ENCODE measurements around the gene AGPS.

DNA sequence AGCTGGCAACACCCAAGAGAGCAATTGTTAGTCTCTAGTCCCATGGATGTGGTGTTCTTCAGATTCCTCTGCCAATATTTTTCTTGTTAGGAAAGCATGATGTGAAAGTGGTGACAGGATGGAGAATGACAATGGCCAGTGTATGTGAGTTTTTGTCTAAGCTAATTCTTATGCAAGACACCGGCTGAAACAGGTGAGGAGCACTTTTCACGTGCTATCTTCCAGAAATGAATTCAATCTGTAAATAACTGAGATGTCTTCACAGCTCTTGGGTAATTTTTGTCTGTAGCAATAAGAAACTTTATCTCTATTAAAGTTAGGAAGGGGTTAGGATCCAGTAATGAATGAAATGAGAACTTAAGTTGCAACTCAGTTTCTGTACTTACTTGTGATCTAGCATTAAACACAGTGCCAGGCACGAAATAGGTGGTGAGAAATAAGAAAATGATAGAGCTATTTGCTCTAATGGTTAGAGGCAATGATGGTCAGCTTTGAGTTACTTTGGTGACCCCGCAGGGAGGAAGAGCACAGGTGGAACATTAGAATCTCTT, 676 bp upstream of the AGPS start:
- TF ChIP-seq SIN3A (IDR thresholded peaks at IDR 0.05; ENCODE audit: borderline replicate concordance, insufficient read depth, low read length) (no peak), TAF1 (IDR thresholded peaks at IDR 0.05; ENCODE audit: borderline replicate concordance, insufficient read depth, low read length) (no peak), POLR2AphosphoS5 (IDR thresholded peaks at IDR 0.05; ENCODE audit: low read depth, low read length) (no peak)
- TF ChIP-seq, protein P1, sequence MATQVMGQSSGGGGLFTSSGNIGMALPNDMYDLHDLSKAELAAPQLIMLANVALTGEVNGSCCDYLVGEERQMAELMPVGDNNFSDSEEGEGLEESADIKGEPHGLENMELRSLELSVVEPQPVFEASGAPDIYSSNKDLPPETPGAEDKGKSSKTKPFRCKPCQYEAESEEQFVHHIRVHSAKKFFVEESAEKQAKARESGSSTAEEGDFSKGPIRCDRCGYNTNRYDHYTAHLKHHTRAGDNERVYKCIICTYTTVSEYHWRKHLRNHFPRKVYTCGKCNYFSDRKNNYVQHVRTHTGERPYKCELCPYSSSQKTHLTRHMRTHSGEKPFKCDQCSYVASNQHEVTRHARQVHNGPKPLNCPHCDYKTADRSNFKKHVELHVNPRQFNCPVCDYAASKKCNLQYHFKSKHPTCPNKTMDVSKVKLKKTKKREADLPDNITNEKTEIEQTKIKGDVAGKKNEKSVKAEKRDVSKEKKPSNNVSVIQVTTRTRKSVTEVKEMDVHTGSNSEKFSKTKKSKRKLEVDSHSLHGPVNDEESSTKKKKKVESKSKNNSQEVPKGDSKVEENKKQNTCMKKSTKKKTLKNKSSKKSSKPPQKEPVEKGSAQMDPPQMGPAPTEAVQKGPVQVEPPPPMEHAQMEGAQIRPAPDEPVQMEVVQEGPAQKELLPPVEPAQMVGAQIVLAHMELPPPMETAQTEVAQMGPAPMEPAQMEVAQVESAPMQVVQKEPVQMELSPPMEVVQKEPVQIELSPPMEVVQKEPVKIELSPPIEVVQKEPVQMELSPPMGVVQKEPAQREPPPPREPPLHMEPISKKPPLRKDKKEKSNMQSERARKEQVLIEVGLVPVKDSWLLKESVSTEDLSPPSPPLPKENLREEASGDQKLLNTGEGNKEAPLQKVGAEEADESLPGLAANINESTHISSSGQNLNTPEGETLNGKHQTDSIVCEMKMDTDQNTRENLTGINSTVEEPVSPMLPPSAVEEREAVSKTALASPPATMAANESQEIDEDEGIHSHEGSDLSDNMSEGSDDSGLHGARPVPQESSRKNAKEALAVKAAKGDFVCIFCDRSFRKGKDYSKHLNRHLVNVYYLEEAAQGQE (IDR thresholded peaks at IDR 0.05; ENCODE audit: insufficient read depth in 1 of 2, low read depth in 2 of 2, low read length in 2 of 2): no peak
